ENCODE results near the gene CSNK1G1. TPM values are rescaled to one million over a fixed set of nuclear protein-coding genes. Genes with fewer than 3 reads are reported as not detected.
"Not testable (repeated sequence)": the region's sequence is repeated elsewhere in the genome, so short reads cannot be mapped to it uniquely, and the experiment has no call there.

Gene CSNK1G1
- total RNA-seq, 1 donor, result 37.6 TPM

- DNase-seq (ENCODE audit: low read depth), result no peak
- H3K4me3 ChIP-seq (ENCODE audit: low read depth, low read length), result no peak overlapping the region
- no peak for TF ChIP-seq CTCF (IDR thresholded peaks at IDR 0.05; ENCODE audit: insufficient read depth, low read depth, low read length)
Measured at GRCh38 chr15:64127521-64128270, 228.3 kb downstream of the CSNK1G1 start.

GRCh38 chr15:64125978-64126377 is 230.0 kb downstream of the CSNK1G1 start:
- DNase-seq (ENCODE audit: low read depth), result no peak
- TF ChIP-seq CTCF (IDR thresholded peaks at IDR 0.05; ENCODE audit: insufficient read depth, low read depth, low read length), result no peak
- no peak overlapping the region for H3K4me3 ChIP-seq (ENCODE audit: low read depth, low read length)

GRCh38 chr15:64122936-64123351 is 233.0 kb downstream of the CSNK1G1 start:
- H3K4me3 ChIP-seq (ENCODE audit: low read depth, low read length), result no peak overlapping the region
- DNase-seq (ENCODE audit: low read depth), result no peak
- TF ChIP-seq CTCF (IDR thresholded peaks at IDR 0.05; ENCODE audit: insufficient read depth, low read depth, low read length), result no peak

GRCh38 chr15:64122444-64122843 is 233.5 kb downstream of the CSNK1G1 start:
- DNase-seq (ENCODE audit: low read depth), result no peak
- H3K4me3 ChIP-seq (ENCODE audit: low read depth, low read length), result no peak overlapping the region
- TF ChIP-seq CTCF (IDR thresholded peaks at IDR 0.05; ENCODE audit: insufficient read depth, low read depth, low read length), result no peak

GRCh38 chr15:64121614-64122013 is 234.4 kb downstream of the CSNK1G1 start:
- TF ChIP-seq CTCF (IDR thresholded peaks at IDR 0.05; ENCODE audit: insufficient read depth, low read depth, low read length), result no peak
- no peak for DNase-seq (ENCODE audit: low read depth)
- H3K4me3 ChIP-seq (ENCODE audit: low read depth, low read length), result no peak overlapping the region

- H3K4me3 ChIP-seq (ENCODE audit: low read depth, low read length), result not testable (repeated sequence)
Measured at GRCh38 chr15:64120322-64120721, 235.7 kb downstream of the CSNK1G1 start.

GRCh38 chr15:64117759-64118487 is 238.1 kb downstream of the CSNK1G1 start:
- no peak overlapping the region for H3K4me3 ChIP-seq (ENCODE audit: low read depth, low read length)
- TF ChIP-seq CTCF (IDR thresholded peaks at IDR 0.05; ENCODE audit: insufficient read depth, low read depth, low read length), result no peak
- no peak for DNase-seq (ENCODE audit: low read depth)

More at GRCh38 chr15:64120322-64120721, 235.7 kb downstream of the CSNK1G1 start:
- DNase-seq (ENCODE audit: low read depth), result not testable (repeated sequence)
